Adrenal gland (tissue), 12 donors: ENCODE data around the gene FERMT3. TPM values are rescaled to one million over a fixed set of nuclear protein-coding genes. Genes with fewer than 3 reads are reported as not detected.
A peak's percentile ranks its signal among the peaks of the same experiment; 100 is the strongest.

Source experiments
- DNase-seq, 7 donors: peaks; one replicate each; pipeline ENCODE4 v3.0.0-alpha.2; 2019 to 2020
- H3K27ac ChIP-seq, 5 donors: fragments of 200-600 bp; sonication (generic) in 4 of 5; 1 replicate in 3 of 5; 2 replicates in 2 of 5; pipeline versions ENCODE4 v1.5.1 to v1.8.0; 2016 to 2020; ENCODE audit warnings: mild to moderate bottlenecking in 1 of 5
- H3K27me3 ChIP-seq: fragments of 200-600 bp; 2 replicates; pipeline ENCODE4 v1.8.0; 2021
- H3K36me3 ChIP-seq, 2 donors: fragments of 200-600 bp; replicated peaks in 1 of 2; 1 replicate in 1 of 2; 2 replicates in 1 of 2; pipeline versions ENCODE4 v1.5.1 to v1.8.0; 2018 to 2022
- H3K4me1 ChIP-seq, 2 donors: fragments of 200-600 bp; replicated peaks in 1 of 2; 1 replicate in 1 of 2; 2 replicates in 1 of 2; pipeline versions ENCODE4 v1.5.1 to v1.8.0; 2018 to 2021
- H3K4me3 ChIP-seq, 4 donors: fragments of 200-600 bp; sonication (generic) in 3 of 4; one replicate each; pipeline ENCODE4 v1.5.1; 2016 to 2018
- H3K9me3 ChIP-seq, 3 donors: fragments of 200-600 bp; sonication (generic) in 1 of 3; replicated peaks in 1 of 3; 1 replicate in 2 of 3; 2 replicates in 1 of 3; pipeline versions ENCODE4 v1.5.1 to v1.8.0; 2016 to 2021
- POLR2A ChIP-seq, 2 donors: fragments of 450-650 bp; IDR thresholded peaks; one replicate each; pipeline ENCODE4 v1.6.1; 2017; ENCODE audit warnings: antibody characterized with exemption in 2 of 2, mild to moderate bottlenecking in 2 of 2, moderate library complexity in 1 of 2
- WGBS, 4 donors: extraction: QIAGEN DNeasy Blood & Tissue Kit in 2 of 4; methylation state at CpG; one replicate each; pipeline versions ENCODE4 v1.1.5 to v1.1.7; 2013 to 2017; 5-methylcytosine and 5-hydroxymethylcytosine counted together
- intact Hi-C, 2 donors: fragments of 100-400 bp; cut with DNase I; formaldehyde crosslinking; loops; one replicate each; pipeline versions ENCODE4 v1.14.1 to v1.15.0; 2022 to 2023
- polyA plus RNA-seq, 3 donors: library from polyadenylated mRNA; stranded (reverse); fragments of 200-250 nt in 2 of 3; fragments of 350-450 nt in 1 of 3; fragmentation: Illumina TruSeq in 1 of 3; extraction: RNeasy Lipid Tissue Mini Kit (QIAGEN cat#74804) in 1 of 3; gene quantifications; one replicate each; pipeline ENCODE4 v1.2.3, GENCODE V29; 2013 to 2014
- total RNA-seq, 9 donors: library from RNA; depleted of rRNA in 4 of 9; stranded (reverse); fragments of >200 nt in 4 of 9; fragments of 120-200 nt in 1 of 9; fragmentation: NEBNext Ultra II Directional in 1 of 9; extraction: Animal tissue kit (Norgen Biotek cat#: 25700) in 1 of 9; gene quantifications; one replicate each; pipeline versions ENCODE4 v1.1.0 to v1.2.4, GENCODE V29; 2013 to 2023
- TF ChIP-seq, protein P1 (sequence below), 6 experiments: fragments of 450-650 bp in 4 of 6; fragments of 200-600 bp in 2 of 6; sonication (generic) in 1 of 6; IDR thresholded peaks; 1 replicate in 5 of 6; 2 replicates in 1 of 6; pipeline versions ENCODE4 v1.5.1 to v1.8.0; 2016 to 2021; ENCODE audit warnings: antibody characterized with exemption in 6 of 6, mild to moderate bottlenecking in 2 of 6, moderate library complexity in 1 of 6
- donor health status: healthy with polysubstance abuse.
- donor health status: Bipolar disorder and iron deficiency.
- donor health status: DM: yes; HTN: yes; CAD: no.
- donor health status: DM: no; HTN: no; CAD: no.
- donor health status: DM: no; HTN: no; CAD: no.
- donor health status: DM: yes; HTN: yes; CAD: no.

Gene FERMT3
- total and polyA plus RNA-seq, 12 donors: 3.2 to 77.0 (median 33.7) TPM

DNA sequence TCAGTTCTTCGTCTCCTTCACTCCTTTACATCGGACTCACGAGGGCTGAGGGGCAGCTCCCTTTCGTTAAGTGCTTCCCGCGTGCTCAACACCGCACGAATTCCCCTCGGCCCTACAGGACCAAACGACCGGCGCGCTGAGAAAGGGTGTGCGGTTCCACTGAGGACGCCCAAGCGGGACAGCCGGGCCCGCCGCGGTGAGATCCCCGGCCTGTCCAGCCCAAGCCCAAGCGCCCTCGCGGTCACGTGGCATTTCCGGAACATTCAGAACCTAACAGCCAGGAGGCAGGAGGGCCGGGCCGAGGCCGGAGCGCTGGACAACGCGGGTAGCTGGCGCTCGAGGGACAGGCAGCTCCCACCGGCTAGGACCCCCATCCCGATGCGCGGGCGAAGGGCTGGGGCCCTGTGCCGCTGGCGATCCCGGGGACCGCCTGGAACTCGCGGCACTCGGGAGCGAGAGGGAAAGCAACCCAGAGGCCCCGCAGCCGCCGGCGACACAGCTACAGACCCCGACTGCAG is 21.3 kb upstream of the FERMT3 start:
- Histone ChIP-seq H3K36me3 (peaks cover 0 to 6% of the 10 kb centered on the region in 2 donors), H3K27me3 (no peaks in the 10 kb centered on the region), H3K9me3 (no peaks in the 10 kb centered on the region), H3K4me1 (peaks cover 28 to 58% of the 10 kb centered on the region in 2 donors), H3K27ac (peak overlapping the region; percentile 80 to 100 (median 94)), H3K4me3 (peak overlapping the region in 3 of 4 donors; percentile 28 to 61 (median 60))
- WGBS, 4 donors: 3 to 8% (median 4%) methylated on average over 15 to 52 of the region's 52 CpGs; no CpG with 5 or more reads in 1 of the 4 donors
- TF ChIP-seq POLR2A (IDR thresholded peaks at IDR 0.05): peak; percentile 98
- TF ChIP-seq, protein P1, sequence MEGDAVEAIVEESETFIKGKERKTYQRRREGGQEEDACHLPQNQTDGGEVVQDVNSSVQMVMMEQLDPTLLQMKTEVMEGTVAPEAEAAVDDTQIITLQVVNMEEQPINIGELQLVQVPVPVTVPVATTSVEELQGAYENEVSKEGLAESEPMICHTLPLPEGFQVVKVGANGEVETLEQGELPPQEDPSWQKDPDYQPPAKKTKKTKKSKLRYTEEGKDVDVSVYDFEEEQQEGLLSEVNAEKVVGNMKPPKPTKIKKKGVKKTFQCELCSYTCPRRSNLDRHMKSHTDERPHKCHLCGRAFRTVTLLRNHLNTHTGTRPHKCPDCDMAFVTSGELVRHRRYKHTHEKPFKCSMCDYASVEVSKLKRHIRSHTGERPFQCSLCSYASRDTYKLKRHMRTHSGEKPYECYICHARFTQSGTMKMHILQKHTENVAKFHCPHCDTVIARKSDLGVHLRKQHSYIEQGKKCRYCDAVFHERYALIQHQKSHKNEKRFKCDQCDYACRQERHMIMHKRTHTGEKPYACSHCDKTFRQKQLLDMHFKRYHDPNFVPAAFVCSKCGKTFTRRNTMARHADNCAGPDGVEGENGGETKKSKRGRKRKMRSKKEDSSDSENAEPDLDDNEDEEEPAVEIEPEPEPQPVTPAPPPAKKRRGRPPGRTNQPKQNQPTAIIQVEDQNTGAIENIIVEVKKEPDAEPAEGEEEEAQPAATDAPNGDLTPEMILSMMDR (IDR thresholded peaks at IDR 0.05): peak in 5 of 6 experiments; percentile 24 to 57 (median 53)
- intact Hi-C loops: no loop called here
- DNase-seq: peak in 6 of 7 donors; percentile 86 to 95 (median 91)

DNA sequence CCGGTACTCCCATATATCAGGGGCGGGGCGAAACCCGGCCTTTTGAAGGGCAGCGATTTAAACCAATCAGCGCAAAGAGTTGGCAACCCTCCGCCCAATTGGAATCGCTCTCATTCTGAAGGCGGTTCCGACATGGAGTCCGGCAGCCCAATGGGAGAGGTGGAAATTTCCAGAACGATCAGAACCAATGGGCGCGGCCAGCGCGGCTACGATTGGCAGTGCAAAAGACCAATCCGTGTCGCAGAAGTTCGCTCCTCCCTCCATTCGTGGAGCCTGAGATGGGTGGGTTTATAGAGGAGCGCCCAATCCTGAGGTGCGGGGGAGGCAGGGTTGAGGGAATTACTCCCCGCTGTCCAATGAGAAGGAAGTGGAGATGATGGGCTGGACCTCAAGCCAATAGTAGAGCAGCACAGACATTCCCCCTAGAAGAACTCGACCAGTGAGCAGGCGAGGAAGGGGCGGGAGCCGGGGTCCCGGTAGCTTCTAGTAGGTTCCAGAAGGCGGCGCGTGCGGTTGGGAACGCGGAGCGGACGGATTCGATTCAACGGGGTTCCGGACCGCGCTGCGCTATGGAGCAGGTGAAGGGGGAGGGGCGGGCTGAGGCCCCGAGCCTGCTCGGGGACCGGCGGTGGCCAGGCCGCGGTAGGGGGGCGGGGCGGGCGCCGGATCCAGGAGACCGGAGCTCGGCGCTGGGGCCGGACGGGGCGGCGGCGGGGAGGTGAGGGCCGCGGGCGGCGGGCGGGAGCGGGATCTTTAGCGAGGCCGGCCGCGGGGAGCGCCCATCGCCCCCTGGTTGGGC is 20.6 kb upstream of the FERMT3 start, which contains the start of gene STIP1:
TSS of gene STIP1 (plus strand) at position 479 of the 799 bp plus-strand sequence. CDS start at position 570, 91 bp downstream.
- DNase-seq: peak; percentile 99 to 100 (median 100)
- peaks cover 0 to 6% of the 10 kb centered on the region in 2 donors for H3K36me3 ChIP-seq
- WGBS, 4 donors: 0 to 1% (median 0%) methylated on average over 15 to 74 of the region's 74 CpGs
- H3K27ac ChIP-seq: peak within 1 kb of the TSS; percentile 80 to 100 (median 94)
- H3K9me3 ChIP-seq: no peaks in the 10 kb centered on the region
- intact Hi-C loops: no loop called here
- no peaks in the 10 kb centered on the region for H3K27me3 ChIP-seq
- peaks cover 22 to 56% of the 10 kb centered on the region in 2 donors for H3K4me1 ChIP-seq
- peak within 1 kb of the TSS in 3 of 4 donors; percentile 28 to 61 (median 60) for H3K4me3 ChIP-seq
- TF ChIP-seq POLR2A (IDR thresholded peaks at IDR 0.05): peak; percentile 48 to 51
- TF ChIP-seq, protein P1 (IDR thresholded peaks at IDR 0.05): peak in 4 of 6 experiments; percentile 10 to 52 (median 33)

DNA sequence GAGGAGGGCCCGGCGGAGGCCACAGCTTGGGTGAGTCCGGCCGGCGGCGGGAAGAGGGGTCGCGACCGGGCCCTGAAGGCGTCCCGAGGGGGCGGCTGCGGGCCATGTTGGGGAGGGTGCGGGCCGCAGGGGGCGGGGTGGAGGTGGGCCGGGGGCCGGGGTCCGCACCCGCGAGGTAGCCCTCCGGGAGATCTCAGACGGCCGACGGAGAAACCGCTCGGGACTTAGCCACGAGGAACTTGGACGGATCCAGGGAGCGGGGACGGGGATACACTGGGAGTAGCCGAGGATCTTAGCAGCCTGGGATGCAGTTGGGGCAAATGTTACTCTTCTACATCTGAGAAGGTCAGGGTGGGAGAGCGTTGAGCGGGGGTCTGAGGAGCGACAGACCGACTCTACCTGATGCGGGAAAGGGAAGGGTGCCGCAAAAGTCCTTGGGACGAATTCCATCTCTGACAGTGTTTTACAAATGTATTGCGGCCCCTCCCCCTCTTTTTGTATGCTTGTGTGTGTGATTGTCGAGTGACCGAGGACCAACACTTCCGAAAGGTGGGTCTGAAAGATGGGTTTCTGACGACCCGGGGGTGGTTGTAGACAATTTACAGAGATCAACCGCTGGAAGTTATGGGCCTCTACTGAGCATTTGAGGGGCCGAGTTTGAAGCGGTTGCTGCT is 19.9 kb upstream of the FERMT3 start:
- H3K36me3 ChIP-seq: peaks cover 0 to 6% of the 10 kb centered on the region in 2 donors
- H3K4me1 ChIP-seq: peaks cover 14 to 54% of the 10 kb centered on the region in 2 donors
- WGBS, 4 donors: 1 to 2% (median 2%) methylated on average over 18 to 48 of the region's 48 CpGs
- no peak overlapping the region for H3K27ac ChIP-seq
- intact Hi-C loops: no loop called here
- TF ChIP-seq, protein P1 (IDR thresholded peaks at IDR 0.05): no peak
- TF ChIP-seq POLR2A (IDR thresholded peaks at IDR 0.05): no peak
- peak overlapping the region in 1 of 4 donors; percentile 5 for H3K4me3 ChIP-seq
- peak in 3 of 7 donors; percentile 64 to 71 (median 68) for DNase-seq
- no peaks in the 10 kb centered on the region for H3K27me3 ChIP-seq
- H3K9me3 ChIP-seq: no peaks in the 10 kb centered on the region

DNA sequence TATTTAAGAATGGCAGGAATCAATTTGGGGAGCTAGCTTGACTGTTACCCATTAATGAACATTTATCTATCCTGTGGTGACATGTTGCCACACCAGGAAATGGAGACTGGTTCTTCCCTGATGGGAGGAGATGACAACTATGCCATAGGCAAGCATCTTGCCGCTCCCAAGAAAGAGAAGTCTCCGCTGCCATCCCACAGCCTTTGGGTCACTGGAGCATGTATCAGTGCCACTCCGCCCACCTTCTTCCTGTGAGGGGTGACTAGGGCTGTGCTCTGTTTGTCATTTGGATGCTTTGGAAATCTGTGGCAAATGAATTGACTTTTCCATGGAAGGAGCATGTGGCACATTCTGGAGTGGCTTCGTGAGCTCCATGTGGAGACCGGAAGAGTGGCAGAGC is 14.1 kb upstream of the FERMT3 start:
- intact Hi-C loops: no loop called here
- Histone ChIP-seq H3K4me1 (peaks cover 0 to 24% of the 10 kb centered on the region in 2 donors), H3K36me3 (peaks cover 0 to 59% of the 10 kb centered on the region in 2 donors), H3K9me3 (no peaks in the 10 kb centered on the region), H3K4me3 (no peak overlapping the region), H3K27ac (no peak overlapping the region), H3K27me3 (no peaks in the 10 kb centered on the region)
- DNase-seq: no peak
- 86 to 91% (median 89%) methylated on average over 5 of the region's 5 CpGs for WGBS, 4 donors
- TF ChIP-seq POLR2A (IDR thresholded peaks at IDR 0.05): no peak
- TF ChIP-seq, protein P1 (IDR thresholded peaks at IDR 0.05): no peak
